ENCODE results near the gene BTBD6.

Gene BTBD6

DNA sequence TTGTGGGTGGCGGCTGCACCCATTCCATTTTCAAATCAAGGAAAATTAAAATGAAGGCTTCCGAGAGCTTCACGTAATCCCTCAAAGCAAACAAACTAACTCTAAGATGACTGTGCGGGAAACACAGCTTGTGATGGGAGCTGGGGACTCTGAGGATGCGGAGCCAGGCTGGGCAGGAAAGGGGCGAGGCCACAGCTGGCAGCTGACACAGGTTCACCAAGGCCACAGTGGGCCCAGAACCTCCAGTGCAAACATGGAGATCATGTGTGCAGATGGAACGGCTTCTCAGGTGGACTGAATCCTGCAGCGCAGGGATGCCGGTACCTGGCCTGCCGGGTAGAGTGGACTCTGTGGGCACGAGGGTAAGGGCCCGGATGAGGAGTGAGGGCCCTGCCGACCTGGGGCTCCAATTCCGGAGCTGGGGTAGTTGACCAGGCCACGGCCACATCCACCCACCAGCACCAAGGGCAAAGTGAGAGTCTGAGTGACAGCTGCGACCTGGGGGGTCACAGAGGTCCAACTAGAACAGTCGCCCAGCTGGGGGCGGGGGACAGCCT lies 19.2 kb upstream of the BTBD6 start:
- DNase-seq (ENCODE audit: low read depth) = no peak

DNA sequence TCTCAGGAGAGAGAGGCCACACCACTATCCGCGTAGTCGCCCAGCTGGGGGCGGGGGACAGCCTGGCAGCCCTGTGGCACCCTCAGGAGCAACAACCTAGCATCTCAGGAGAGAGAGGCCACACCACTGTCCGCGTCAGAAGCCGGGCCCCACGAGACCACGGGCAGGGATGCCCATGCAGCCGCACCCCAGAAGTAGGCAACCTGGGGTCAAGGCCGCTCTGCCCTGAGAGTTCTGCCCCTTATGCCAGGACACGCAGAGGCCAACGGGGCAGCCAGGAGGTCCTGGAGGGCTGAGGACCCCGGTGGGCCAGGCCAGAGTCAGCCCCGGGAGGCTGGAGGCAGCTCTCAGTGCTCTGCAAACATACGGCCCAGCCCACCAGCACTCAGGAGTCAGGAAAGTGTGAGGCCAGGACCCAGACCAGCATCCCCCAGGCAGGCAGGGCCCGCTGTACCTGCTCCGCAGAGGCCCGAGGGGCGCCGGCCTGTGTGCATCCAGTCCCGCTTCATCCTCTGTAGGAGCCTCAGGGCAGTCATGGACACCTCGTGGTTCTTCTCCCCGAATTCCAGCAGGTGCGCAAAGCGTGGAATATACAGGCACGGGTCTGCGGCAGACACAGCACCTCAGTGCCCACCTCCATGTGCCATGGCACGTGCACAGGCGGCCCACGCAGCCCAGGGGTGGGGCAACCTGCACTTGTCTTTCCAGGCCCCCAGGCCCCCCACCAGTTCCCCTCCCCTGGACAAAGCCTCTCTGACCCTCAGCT lies 7.3 kb upstream of the BTBD6 start:
- no peak for DNase-seq (ENCODE audit: low read depth)

DNA sequence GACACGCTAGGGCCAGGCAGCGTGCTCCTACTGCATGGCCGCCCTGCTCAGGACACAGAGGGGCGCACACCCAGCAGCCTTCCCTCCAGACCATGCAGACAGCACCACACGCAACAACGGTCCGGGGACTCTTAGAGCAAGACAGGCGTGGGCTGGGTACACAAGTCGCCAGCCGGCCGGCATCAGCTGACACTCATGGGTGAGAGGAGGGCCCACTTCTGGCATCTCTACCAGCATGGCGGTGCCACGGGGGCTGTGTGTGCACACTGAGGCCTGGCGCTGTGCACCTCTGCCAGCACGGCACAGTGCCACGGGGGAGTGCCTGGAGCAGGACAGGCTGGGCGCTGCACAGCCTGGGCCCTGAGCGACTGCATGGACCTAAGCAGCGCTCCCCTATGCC lies 6.7 kb upstream of the BTBD6 start:
- no peak for DNase-seq (ENCODE audit: low read depth)

DNA sequence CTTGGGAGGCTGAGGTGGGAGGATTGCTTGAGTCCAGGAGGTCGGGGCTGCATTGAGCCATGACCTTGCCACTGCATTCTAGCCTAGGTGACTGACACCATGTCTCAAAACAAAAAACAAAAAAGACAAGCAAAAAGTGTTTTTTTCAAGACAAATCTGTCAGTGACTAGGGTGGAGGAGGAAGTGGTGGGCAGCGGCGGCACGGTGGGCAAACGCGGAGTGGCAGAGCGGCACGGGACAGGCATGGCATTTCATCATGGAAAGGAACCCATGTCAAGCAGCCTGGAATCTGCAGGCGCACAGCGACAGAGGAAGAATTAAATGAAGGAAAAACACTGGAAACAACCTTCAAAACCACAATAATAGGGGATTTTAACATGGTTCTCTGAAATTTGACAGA lies 4.0 kb upstream of the BTBD6 start:
- DNase-seq (ENCODE audit: low read depth) = no peak

DNA sequence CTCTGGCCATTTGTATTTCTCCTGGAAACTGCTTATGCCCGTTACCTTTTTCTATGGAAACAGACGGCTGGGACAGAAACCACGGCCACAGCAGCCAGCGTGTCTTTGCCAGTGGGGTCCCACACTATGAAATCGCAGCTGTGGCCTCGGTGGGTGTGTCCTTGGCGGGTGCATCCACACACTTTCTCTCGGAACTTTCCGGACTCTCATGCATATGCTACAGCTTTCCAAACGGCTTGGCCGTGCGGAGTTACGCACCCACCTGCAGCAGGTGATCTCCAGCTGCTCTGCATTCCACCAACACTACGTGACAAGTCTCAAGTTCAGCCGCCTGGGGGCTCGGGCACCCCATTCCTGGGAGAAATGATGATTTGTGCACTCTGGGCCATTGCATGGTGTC lies 1.3 kb upstream of the BTBD6 start:
- no peak for DNase-seq (ENCODE audit: low read depth)

DNA sequence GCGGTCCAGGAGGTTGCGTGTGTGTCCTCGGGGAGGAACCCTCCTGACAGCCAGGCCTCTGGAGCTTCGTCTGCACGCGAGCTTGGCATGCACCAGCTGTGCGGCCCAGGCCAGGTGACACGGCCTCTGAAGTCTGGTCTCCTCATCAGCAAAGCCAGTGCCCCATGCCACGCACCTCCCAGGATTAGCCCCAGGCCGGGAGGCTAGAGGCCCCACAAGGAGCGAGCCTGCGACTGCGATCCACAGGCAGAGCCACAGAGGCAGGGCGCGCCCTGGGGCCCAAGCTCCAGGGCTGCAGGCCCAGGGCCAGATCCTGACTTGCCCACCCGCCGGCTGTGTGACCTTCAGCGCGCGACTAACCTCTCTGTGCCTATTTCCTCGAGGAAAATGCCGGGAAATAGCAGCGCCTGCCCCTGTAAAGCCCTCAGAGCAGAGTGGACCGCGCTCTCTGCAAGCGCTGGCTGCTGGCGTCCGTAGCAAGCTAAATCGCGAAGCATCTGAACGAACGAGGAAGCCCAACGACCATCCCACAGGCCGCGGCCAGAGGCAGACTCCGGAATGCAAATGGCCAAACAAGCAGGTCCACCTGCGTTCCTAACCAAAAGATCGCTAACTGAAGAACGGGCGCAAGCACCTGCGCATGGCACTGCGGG lies 492 bp upstream of the BTBD6 start:
- no peak for DNase-seq (ENCODE audit: low read depth)

DNA sequence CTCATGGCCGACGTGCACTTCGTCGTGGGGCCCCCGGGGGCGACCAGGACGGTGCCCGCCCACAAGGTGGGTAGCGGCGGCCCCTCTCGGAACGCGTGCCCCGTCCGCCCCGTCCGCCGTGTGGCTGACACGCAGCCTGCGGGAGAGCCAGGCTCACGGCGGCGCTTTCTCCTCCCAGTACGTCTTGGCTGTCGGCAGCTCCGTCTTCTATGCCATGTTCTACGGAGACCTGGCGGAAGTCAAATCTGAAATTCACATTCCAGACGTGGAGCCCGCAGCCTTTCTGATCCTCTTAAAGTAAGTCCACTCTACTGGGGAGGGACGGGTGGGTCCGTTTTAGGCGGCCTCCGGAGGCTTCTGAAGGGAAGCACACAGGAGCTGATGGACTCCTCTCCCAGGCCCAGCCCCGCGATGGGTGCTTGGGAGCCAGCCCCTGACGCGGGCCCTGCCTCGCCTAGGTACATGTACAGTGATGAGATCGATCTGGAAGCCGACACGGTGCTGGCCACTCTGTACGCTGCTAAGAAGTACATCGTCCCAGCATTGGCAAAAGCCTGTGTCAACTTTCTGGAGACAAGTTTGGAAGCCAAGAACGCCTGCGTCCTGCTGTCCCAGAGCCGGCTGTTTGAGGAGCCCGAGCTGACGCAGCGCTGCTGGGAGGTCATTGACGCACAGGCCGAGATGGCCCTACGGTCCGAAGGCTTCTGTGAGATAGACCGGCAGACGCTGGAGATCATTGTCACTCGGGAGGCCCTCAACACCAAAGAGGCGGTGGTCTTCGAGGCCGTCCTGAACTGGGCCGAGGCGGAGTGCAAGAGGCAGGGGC lies 1.1 kb downstream of the BTBD6 start:
- peak; percentile 28 for DNase-seq (ENCODE audit: low read depth)

DNA sequence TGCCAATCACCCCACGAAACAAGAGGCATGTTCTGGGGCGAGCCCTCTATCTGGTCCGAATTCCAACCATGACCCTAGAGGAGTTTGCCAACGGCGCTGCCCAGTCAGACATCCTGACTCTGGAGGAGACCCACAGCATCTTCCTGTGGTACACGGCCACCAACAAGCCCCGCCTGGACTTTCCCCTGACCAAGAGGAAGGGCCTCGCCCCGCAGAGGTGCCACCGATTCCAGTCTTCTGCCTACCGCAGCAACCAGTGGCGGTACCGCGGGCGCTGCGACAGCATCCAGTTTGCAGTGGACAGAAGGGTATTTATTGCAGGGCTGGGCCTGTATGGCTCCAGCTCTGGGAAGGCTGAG lies 1.7 kb downstream of the BTBD6 start:
- no peak for DNase-seq (ENCODE audit: low read depth)

DNA sequence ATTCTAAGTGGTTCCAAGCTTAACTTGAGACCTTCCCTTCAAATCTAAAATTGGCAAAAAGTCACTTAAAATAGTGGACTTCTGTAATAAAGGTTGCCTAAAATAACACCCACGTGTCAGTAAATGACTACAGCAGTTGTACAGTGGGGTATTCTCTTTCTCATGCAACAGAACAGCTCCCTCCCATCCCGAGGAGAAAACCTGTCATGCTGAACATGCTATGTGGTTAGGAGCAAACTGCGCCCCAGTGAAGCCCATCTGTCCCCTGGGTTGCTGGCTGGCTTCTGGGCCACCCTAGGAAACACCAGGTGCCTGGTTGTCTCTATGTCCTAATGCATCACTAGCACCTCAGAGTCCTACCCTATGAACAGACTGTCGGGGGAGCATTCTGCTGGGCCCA lies 2.7 kb downstream of the BTBD6 start:
- DNase-seq (ENCODE audit: low read depth) = no peak

DNA sequence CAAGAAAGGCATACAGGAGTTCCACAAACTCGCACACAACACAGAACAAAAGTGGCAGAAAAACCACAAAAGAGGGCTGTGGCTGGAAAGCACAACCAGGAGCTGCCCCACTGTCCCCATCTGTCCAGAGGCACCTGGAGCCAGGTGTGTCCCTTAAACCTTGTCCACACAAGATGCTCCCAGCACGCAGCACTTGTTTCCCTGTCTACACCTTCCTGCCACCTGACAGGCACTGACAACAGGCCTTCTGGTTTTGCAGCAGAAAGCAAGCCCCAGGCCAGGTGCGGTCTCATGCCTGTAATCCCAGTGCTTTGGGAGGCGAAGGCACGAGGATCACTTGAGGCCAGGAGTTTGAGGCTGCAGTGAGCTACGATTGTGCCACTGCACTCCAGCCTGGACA lies 3.6 kb downstream of the BTBD6 start:
- DNase-seq (ENCODE audit: low read depth) = no peak

DNA sequence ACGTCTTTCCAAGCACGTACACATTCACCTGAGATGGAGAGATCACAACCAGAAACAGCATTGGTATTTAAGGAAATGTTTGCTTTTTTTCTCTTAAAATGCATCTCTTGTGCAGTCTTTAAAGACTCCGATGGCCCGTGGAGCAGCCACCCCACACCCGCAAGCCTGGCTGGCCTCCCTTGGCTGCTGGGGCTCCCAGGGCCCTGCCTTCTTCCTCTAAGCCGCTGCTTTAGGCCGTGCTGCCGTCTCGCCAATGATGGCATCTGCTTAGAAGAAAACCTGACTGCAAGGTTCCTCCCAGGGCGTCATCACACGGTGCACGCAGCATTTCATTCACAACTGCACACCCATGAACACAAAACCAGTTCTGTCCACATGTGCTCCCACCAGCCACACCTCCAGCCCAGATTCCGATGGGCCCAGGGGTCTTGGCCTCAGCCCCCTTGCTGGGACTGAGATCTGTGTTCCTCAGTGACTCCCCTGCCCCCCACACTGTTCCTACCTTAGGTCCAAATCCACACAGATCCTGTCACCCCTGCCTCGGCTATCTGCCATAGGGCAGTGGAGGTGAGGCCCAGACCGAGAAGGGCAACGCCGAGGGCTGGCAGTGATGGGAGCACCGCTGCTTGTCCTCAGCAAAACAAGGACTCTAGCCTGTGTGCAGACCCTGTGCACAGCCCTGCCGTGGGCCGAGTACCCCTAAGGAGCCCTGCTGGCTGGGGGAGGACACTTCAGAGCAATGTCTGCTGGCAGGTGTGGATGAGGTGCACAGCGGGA lies 4.4 kb downstream of the BTBD6 start:
- no peak for DNase-seq (ENCODE audit: low read depth)

DNA sequence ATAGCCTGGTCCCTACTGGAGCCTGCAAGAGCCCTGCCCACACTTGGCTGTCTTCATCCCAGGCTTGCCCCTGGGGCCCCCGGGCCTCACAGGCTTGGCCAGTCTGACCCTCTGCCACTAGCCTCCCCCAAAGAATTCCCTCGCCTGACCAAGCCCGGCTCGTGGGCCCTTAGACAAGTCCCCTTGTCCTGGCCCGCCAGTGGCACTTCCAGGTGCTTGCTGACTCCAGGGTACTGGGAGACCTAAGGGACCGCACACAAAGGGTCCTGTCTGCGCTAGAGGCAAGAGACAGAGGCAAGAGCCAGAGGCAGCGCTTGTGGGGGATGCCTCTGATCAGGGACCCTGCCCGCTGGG lies 5.0 kb downstream of the BTBD6 start:
- DNase-seq (ENCODE audit: low read depth) = no peak

DNA sequence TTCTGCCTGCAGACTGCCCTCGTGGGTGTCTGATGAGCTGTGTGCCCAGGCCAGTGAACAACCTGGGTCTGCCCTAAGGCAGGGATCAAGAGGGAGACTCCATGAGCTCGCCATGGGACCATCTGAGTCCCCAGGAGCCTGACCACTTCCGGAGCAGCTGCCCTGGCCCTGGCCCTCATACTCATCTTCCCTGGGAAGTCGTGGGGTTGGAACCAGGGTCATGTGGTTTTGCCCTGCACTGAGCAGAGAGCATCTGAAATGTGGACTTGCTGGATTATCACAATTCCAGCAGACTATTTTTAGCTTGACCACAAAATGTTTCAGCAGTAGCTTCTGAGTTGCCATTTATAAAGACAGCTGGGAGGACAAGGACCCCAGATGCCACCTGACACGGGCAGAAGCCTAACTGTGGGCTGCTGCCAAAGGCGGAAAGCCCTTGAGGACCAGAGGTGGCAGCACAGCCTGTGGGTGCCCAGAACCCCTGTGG lies 6.7 kb downstream of the BTBD6 start:
- DNase-seq (ENCODE audit: low read depth) = peak; percentile 28

DNA sequence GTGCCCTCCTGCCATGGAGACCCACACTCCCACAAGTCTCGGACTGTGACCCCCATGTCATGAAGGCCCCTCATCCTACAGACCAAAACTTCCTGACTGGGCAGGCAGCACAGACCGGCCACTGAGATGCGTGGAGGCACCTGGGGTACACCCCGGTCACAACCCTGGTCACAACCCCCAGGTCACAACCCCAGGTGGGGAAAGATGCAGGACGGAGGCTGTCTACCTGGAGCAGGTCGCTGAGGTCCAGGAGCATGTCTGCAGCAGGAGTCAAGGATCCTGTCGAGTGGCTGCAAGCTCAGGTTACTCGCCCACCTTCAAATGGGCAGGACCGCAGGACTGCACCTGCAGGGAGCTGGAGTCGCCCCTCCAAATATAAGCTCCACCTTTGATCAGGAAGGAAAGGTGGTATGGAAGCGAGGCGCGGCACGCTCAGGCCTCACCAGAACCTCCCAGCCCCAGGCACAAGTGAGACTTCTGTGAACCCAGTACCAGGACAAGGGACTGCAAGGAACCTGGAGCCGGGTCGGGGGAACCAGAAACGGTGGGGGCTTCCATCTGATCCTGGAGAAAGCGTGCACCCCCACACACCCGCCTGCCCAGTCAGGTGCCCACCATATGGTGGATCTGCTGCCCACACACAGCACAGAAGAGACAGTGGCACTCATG lies 8.1 kb downstream of the BTBD6 start:
- no peak for DNase-seq (ENCODE audit: low read depth)

DNA sequence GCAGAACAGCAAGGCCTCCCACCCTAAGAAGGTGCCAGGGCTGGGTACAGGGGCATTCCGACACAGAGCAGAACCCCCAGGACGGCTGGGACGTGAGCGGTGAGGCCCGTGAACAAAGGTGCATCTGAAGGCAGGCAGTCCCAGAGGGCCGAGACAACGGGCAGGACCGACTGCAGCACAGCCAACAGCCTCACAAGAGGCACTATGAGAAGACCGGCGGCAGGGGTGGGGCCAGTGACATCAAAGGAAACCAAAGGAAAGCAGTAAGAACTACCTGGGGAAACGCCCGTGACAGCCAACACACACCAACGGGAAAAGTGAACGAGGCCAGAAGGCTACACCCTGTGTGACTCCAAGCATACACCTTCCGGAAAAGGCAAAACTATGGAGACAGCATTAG lies 9.1 kb downstream of the BTBD6 start:
- no peak for DNase-seq (ENCODE audit: low read depth)

DNA sequence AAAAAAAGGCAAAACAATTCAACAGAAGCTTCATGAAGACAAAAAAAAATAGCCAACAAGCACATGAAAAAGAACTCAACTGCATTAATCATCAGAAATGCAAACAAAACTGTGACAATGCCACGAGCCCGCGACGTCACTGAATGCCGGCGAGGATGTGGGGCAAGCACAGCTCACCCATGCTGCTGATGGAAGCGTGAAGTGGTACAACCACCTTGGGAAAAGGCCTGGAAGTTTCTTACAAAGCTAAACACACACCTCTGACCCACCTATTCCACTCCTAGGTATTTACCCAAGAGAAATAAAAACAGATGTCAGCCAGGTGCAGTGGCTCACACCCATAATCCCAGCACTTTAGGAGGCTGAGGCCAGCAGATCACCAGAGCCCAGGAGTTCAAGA lies 10.5 kb downstream of the BTBD6 start:
- no peak for DNase-seq (ENCODE audit: low read depth)

DNA sequence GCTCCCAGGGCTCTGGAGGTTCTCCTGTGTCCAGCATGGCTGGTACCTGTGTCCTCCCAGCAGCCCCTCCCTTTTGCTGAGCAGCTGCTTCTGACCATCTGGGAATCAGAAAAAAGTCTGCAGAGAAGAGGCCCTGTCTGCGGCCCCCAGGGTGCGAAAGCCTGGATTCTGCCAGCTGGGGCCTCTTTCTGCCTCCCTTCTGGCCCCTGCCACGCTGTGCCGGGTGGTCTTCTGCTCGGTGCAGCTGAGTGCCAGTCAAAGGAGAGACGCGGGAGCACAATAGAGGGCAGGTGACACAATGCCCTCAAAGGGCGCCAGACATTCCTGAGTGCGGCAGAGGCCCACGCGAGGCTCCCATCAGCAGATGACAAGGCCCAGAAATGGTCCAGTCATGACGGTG lies 12.6 kb downstream of the BTBD6 start:
- DNase-seq (ENCODE audit: low read depth) = no peak

DNA sequence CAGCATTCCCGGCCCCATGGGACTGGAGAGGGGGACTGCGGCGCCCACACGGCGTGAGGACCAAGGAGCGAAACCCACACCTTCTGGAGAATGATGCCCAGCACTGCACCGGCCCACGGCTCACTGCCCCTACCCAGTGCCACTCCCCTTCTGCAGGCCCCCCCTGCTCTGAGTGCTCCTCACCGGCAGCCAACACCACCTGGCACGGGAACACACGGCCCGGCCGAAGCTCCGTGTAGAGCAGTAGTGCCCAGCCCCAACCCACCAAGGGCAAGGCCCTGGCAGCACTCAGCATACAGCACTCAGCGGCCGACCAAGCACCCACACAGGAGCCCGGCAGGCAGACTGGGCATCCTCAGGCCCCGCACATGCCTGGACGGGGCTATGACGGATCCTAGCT lies 13.4 kb downstream of the BTBD6 start:
- DNase-seq (ENCODE audit: low read depth) = no peak

DNA sequence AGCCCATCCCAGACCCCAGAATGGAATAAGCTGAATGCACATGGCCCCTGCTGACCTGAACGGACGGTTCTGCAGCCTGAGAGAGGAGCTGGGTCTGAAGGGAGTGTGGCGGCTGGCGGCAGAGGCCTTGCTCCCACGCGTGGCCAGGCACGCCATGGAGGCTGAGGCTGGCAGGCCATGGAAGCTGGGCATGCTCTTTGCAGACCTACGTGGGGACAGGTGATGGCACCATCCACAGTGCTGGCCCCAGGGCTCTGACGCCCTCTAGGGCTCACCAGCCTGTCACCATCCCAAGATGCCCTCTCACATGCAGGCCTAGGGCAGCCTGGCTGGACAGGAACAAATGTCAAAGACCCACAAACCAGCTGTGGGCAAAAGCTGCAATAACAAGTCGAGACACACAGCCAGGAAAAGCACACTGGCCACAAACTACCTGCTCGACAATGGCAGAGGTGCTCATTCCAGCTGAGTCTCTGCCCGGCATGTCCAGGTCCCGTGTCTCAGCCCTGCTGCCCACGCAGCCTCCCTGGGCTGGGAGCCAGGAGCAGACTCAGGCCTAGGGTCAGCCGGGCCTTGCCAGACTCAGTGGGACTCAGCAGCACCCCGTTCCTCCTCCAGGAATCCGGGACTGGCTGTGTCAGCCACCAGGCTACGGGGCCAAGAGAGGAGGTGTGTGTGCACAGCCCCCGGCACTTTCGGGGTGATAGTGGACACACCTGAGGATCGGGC lies 19.7 kb downstream of the BTBD6 start:
- DNase-seq (ENCODE audit: low read depth) = no peak

DNA sequence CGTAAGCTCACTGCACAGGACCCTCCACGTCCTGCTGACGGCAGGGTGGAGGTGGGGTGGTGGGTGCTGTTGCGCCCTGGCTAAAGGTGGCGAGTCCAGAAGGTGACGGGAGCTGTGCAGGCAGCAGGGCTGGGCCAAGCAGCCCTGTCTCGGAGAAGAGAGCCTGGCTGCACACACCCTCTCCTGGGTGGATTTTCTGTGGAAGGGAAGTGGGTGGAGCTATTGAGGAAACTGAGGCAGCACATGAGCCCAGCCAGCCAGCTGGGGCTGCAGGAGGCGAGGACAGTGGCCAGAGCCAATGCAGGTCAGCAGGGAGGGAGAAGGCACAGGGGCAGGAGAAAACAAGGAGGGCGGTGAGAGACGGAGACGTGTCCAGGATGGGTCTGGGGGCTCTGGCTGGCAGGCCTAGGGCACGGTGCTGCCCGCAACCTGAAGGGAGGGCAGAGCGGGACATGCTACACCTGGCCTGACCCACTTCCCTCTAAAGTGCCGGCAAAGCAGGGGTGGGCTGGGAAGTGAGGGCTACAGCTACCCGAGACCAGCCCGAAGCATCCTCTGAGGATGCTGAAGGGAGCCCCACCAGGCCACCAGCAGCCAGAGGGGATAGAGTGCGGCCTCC lies 20.5 kb downstream of the BTBD6 start:
- DNase-seq (ENCODE audit: low read depth) = no peak

Data from fibroblast of gingiva (primary cell).